OCI-LY7 (cell line): ENCODE measurements around the gene ING4. TPM values are rescaled to one million over a fixed set of nuclear protein-coding genes. Genes with fewer than 3 reads are reported as not detected.

Source experiments
- BruUV-seq: library from RNA; stranded (reverse); fragments of 400-500 nt; replicated peaks from 2 replicates; lab custom pipeline; 2021; lab: Mats Ljungman, UMichigan
- CTCF ChIA-PET: fragments of 300-600 bp; sonication (Branson Sonifier 250); formaldehyde crosslinking; loops from one replicate; lab custom pipeline; 2022; ENCODE audit warnings: antibody characterized with exemption; ENCODE audit not compliant: unreplicated experiment; lab: Charles Lee
- POLR2A ChIA-PET: fragments of 300-600 bp; sonication (Branson Sonifier 250); formaldehyde crosslinking; loops from one replicate; lab custom pipeline; 2022; ENCODE audit warnings: antibody characterized with exemption; lab: Charles Lee
- DNase-seq: peaks from one replicate; pipeline ENCODE4 v3.0.0-alpha.2; 2015; ENCODE audit warnings: low spot score
- H2AFZ ChIP-seq: fragments of 200-600 bp; sonication (generic), shearing (Covaris generic); 2 replicates; pipeline ENCODE4 v1.6.1; 2014; ENCODE audit warnings: mild to moderate bottlenecking, antibody characterized with exemption, low read length, moderate library complexity
- H3K27ac ChIP-seq: fragments of 200-600 bp; sonication (generic); 2 replicates; pipeline ENCODE4 v1.5.1; 2014; ENCODE audit warnings: mixed run types, low read depth, mild to moderate bottlenecking, moderate library complexity, low read length, inconsistent platforms; ENCODE audit not compliant: poor library complexity, severe bottlenecking
- H3K36me3 ChIP-seq: fragments of 200-600 bp; sonication (generic); 2 replicates; pipeline ENCODE4 v1.6.1; 2014; ENCODE audit warnings: mild to moderate bottlenecking, antibody characterized with exemption, low read length, moderate library complexity, mixed read lengths; ENCODE audit not compliant: insufficient read depth
- H3K4me1 ChIP-seq: fragments of 200-600 bp; sonication (generic); 2 replicates; pipeline ENCODE4 v1.5.1; 2014; ENCODE audit warnings: mild to moderate bottlenecking, low read length; ENCODE audit not compliant: insufficient read depth, poor library complexity, severe bottlenecking
- H3K4me2 ChIP-seq: fragments of 200-600 bp; sonication (generic); 2 replicates; pipeline ENCODE4 v1.6.1; 2014; ENCODE audit warnings: mild to moderate bottlenecking, low read length
- H3K4me3 ChIP-seq: fragments of 200-600 bp; sonication (generic); 2 replicates; pipeline ENCODE4 v1.5.1; 2014; ENCODE audit warnings: mild to moderate bottlenecking, low read depth, low read length; ENCODE audit not compliant: poor library complexity, severe bottlenecking
- H3K79me2 ChIP-seq: fragments of 200-600 bp; sonication (generic); 2 replicates; pipeline ENCODE4 v1.6.1; 2016; ENCODE audit warnings: low read depth, mild to moderate bottlenecking, low read length, moderate library complexity, mixed read lengths; ENCODE audit not compliant: insufficient read depth
- H3K9me2 ChIP-seq: fragments of 200-600 bp; sonication (generic); 2 replicates; pipeline ENCODE4 v1.6.1; 2016; ENCODE audit warnings: mild to moderate bottlenecking, low read length, mixed read lengths; ENCODE audit not compliant: insufficient read depth
- H3K9me3 ChIP-seq: fragments of 200-600 bp; sonication (generic); 2 replicates; pipeline ENCODE4 v1.6.1; 2014; ENCODE audit warnings: mild to moderate bottlenecking, mixed run types, low read length, mixed read lengths
- H4K20me1 ChIP-seq: fragments of 200-600 bp; sonication (generic); 2 replicates; pipeline ENCODE4 v1.6.1; 2014; ENCODE audit warnings: mild to moderate bottlenecking, antibody characterized with exemption, low read length, moderate library complexity, mixed read lengths; ENCODE audit not compliant: insufficient read depth
- CTCF ChIP-seq: fragments of 200-600 bp; sonication (generic); conservative IDR thresholded peaks from 2 replicates; pipeline ENCODE4 v1.5.1; 2014; ENCODE audit warnings: mild to moderate bottlenecking, antibody characterized with exemption, low read length, moderate library complexity, mixed read lengths
- EZH2phosphoT487 ChIP-seq: fragments of 200-600 bp; sonication (generic); IDR thresholded peaks from 2 replicates; pipeline ENCODE4 v1.6.1; 2018; ENCODE audit warnings: low read depth, borderline replicate concordance, mild to moderate bottlenecking, mixed run types, antibody characterized with exemption, low read length, moderate library complexity, mixed read lengths
- intact Hi-C: fragments of 100-400 bp; cut with micrococcal nuclease; formaldehyde crosslinking; loops from one replicate; pipeline ENCODE4 v1.10.0; 2022; ENCODE audit not compliant: unreplicated experiment
- total RNA-seq, 2 experiments: library from RNA; depleted of rRNA in 1 of 2; stranded (reverse); fragments of >200 nt in 1 of 2; shearing (Covaris generic) in 1 of 2; gene quantifications; 2 replicates each; pipeline ENCODE4 v1.2.3, GENCODE V29; 2014 to 2022

ING4 gene
- total RNA-seq, 2 experiments from 2014 or later, result 27.1 to 30.8 TPM

GRCh38 chr12:6612652-6613014, 50.3 kb downstream of the ING4 start:
- CTCF ChIA-PET, result interaction anchor here (0.5 kb wide), 1 partner anchor 72 kb away, joined by 3 read pairs; no protein-coding TSS in a partner anchor
- intact Hi-C loops, result no loop called here
- no peaks in the 10 kb centered on the region for H3K9me2 ChIP-seq
- H3K36me3 ChIP-seq, result no peaks in the 10 kb centered on the region
- peaks cover 41% of the 10 kb centered on the region for H3K4me1 ChIP-seq
- no peaks in the 10 kb centered on the region for H3K79me2 ChIP-seq
- BruUV-seq, result no TSS peak
- peak overlapping the region; percentile 88; the same call in 1 of the 2 replicates for H2AFZ ChIP-seq
- no peaks in the 10 kb centered on the region for H4K20me1 ChIP-seq
- H3K4me3 ChIP-seq, result peak overlapping the region; percentile 54
- H3K4me2 ChIP-seq, result peak overlapping the region; percentile 80
- peak; percentile 78 for DNase-seq
- TF ChIP-seq EZH2phosphoT487, result no peak
- TF ChIP-seq CTCF, result no peak
- POLR2A ChIA-PET, result interaction anchor here (0.6 to 1.9 kb wide), 8 partner anchors 8 to 138 kb away, joined by 3 to 11 read pairs (median 4); partner anchors contain the start of genes NOP2 and ZNF384
- no peaks in the 10 kb centered on the region for H3K9me3 ChIP-seq
- peak overlapping the region; percentile 84 for H3K27ac ChIP-seq

- ChIA-PET POLR2A (interaction anchor here (0.6 to 1.9 kb wide), 8 partner anchors 8 to 138 kb away, joined by 3 to 11 read pairs (median 4); partner anchors contain the start of genes NOP2 and ZNF384), CTCF (interaction anchor here (0.5 kb wide), 1 partner anchor 72 kb away, joined by 3 read pairs; no protein-coding TSS in a partner anchor)
- peak overlapping the region; percentile 88 for H2AFZ ChIP-seq
- no peaks in the 10 kb centered on the region for H3K9me2 ChIP-seq
- BruUV-seq, result no TSS peak
- H3K9me3 ChIP-seq, result no peaks in the 10 kb centered on the region
- intact Hi-C loops, result no loop called here
- peaks cover 44% of the 10 kb centered on the region for H3K4me1 ChIP-seq
- no peaks in the 10 kb centered on the region for H3K36me3 ChIP-seq
- H4K20me1 ChIP-seq, result no peaks in the 10 kb centered on the region
- H3K79me2 ChIP-seq, result no peaks in the 10 kb centered on the region
- DNase-seq, result peak; percentile 69
- H3K4me3 ChIP-seq, result peak overlapping the region; percentile 54
- H3K4me2 ChIP-seq, result peak overlapping the region; percentile 80
- no peak for TF ChIP-seq CTCF
- TF ChIP-seq EZH2phosphoT487, result no peak
- peak overlapping the region; percentile 84 for H3K27ac ChIP-seq
Observed at GRCh38 chr12:6612247-6612646, 50.7 kb downstream of the ING4 start.
